Uterus (tissue), 2 donors: Measurements from ENCODE around the gene CSTF1.

ENCODE experiments used
- POLR2A ChIP-seq, 2 donors: fragments of 450-650 bp; IDR thresholded peaks; one replicate each; pipeline ENCODE4 v1.6.1; 2016; ENCODE audit warnings: antibody characterized with exemption in 2 of 2, mild to moderate bottlenecking in 1 of 2, moderate library complexity in 1 of 2
- TF ChIP-seq, protein P1 (sequence below), 4 experiments: fragments of 200-600 bp in 2 of 4; fragments of 450-650 bp in 2 of 4; sonication (generic) in 2 of 4; IDR thresholded peaks; one replicate each; pipeline ENCODE4 v1.5.1; 2016 to 2019; ENCODE audit warnings: antibody characterized with exemption in 4 of 4, mild to moderate bottlenecking in 2 of 4, moderate library complexity in 1 of 4

DNA sequence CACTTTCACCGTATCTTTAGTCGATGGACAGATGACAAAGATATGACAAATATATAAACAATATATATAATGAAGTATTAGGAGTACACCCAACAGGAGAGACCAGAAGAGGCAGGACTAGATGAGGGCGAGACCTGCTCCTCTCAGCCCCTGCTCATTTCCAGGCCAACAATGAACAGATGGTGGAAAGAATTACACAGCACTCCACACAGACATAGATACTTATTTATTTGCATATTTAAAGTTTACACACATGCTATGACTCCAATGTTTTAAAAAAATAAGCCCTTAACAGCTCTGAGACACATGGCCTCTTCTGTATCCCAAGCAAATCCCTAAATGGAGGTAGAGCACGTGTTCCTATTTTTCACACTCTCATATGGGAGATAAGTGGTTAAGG, 23.3 kb upstream of the CSTF1 start:
- TF ChIP-seq, protein P1, sequence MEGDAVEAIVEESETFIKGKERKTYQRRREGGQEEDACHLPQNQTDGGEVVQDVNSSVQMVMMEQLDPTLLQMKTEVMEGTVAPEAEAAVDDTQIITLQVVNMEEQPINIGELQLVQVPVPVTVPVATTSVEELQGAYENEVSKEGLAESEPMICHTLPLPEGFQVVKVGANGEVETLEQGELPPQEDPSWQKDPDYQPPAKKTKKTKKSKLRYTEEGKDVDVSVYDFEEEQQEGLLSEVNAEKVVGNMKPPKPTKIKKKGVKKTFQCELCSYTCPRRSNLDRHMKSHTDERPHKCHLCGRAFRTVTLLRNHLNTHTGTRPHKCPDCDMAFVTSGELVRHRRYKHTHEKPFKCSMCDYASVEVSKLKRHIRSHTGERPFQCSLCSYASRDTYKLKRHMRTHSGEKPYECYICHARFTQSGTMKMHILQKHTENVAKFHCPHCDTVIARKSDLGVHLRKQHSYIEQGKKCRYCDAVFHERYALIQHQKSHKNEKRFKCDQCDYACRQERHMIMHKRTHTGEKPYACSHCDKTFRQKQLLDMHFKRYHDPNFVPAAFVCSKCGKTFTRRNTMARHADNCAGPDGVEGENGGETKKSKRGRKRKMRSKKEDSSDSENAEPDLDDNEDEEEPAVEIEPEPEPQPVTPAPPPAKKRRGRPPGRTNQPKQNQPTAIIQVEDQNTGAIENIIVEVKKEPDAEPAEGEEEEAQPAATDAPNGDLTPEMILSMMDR (IDR thresholded peaks at IDR 0.05), result no peak
- no peak for TF ChIP-seq POLR2A (IDR thresholded peaks at IDR 0.05)
